Lower leg skin (tissue), 4 donors: ENCODE measurements around the gene WDR1. TPM values are rescaled to one million over a fixed set of nuclear protein-coding genes. Genes with fewer than 3 reads are reported as not detected.
A peak's percentile ranks its signal among the peaks of the same experiment; 100 is the strongest.

ENCODE experiments used
- DNase-seq, 2 donors: peaks; one replicate each; pipeline ENCODE4 v3.0.0-alpha.2; 2019; ENCODE audit warnings: low spot score in 2 of 2
- H3K4me3 ChIP-seq: fragments of 200-600 bp; sonication (generic); 2 replicates; pipeline ENCODE4 v1.5.1; 2017; ENCODE audit warnings: mild to moderate bottlenecking, low read depth; ENCODE audit not compliant: poor library complexity, severe bottlenecking
- CTCF ChIP-seq, 3 donors: fragments of 450-650 bp; IDR thresholded peaks; one replicate each; pipeline ENCODE4 v1.5.1; 2016; ENCODE audit warnings: antibody characterized with exemption in 3 of 3, mild to moderate bottlenecking in 3 of 3, moderate library complexity in 2 of 3
- POLR2A ChIP-seq, 2 donors: fragments of 450-650 bp; IDR thresholded peaks; one replicate each; pipeline ENCODE4 v1.6.1; 2016 to 2017; ENCODE audit warnings: antibody characterized with exemption in 2 of 2, mild to moderate bottlenecking in 1 of 2, moderate library complexity in 1 of 2
- WGBS, 2 donors: methylation state at CpG; one replicate each; pipeline ENCODE4 v1.1.5; 2018; 5-methylcytosine and 5-hydroxymethylcytosine counted together
- intact Hi-C: fragments of 100-400 bp; cut with DNase I; formaldehyde crosslinking; loops from one replicate; pipeline ENCODE4 v1.15.0; 2023; ENCODE audit warnings: low total_unique reads
- microRNA-seq, 2 donors: library from miRNA; unstranded; fragments of <30 nt; microRNA quantifications; one replicate each; pipeline ENCODE4, GENCODE V29; 2016; ENCODE audit warnings: borderline replicate concordance in 2 of 2, borderline number of aligned reads in 1 of 2
- total RNA-seq, 4 donors: library from RNA; depleted of rRNA; stranded (reverse); fragments of >200 nt; gene quantifications; one replicate each; pipeline ENCODE4 v1.1.0, GENCODE V29; 2016

WDR1 gene
- total RNA-seq, 4 donors from 2014 or later = 83.2 to 163 (median 144) TPM

- intact Hi-C loops = no loop called here
- H3K4me3 ChIP-seq = no peak overlapping the region
- DNase-seq = peak in 1 of 2 donors; percentile 46
- TF ChIP-seq POLR2A (IDR thresholded peaks at IDR 0.05) (no peak), CTCF (IDR thresholded peaks at IDR 0.05) (no peak)
- 56 to 57% methylated on average over 4 of the region's 4 CpGs for WGBS, 2 donors
Observed at GRCh38 chr4:10028910-10029309, 87.7 kb downstream of the WDR1 start.

GRCh38 chr4:10026485-10026884, 90.1 kb downstream of the WDR1 start:
- H3K4me3 ChIP-seq = no peak overlapping the region
- peak in 1 of 2 donors; percentile 52 for DNase-seq
- TF ChIP-seq POLR2A (IDR thresholded peaks at IDR 0.05) (no peak), CTCF (IDR thresholded peaks at IDR 0.05) (no peak)
- intact Hi-C loops = no loop called here
- whole genome bisulfite sequencing, 2 donors = 72 to 73% methylated on average over 9 of the region's 9 CpGs

GRCh38 chr4:10025230-10025806, 91.3 kb downstream of the WDR1 start:
- 85 to 91% methylated on average over 3 of the region's 3 CpGs for WGBS, 2 donors
- peak in 1 of 2 donors; percentile 5 for DNase-seq
- intact Hi-C loops = no loop called here
- TF ChIP-seq CTCF (IDR thresholded peaks at IDR 0.05) (no peak), POLR2A (IDR thresholded peaks at IDR 0.05) (no peak)
- H3K4me3 ChIP-seq = no peak overlapping the region

Small RNA genes lying within 50 kb of the gene (microRNA-seq; reads per million reads assigned to microRNA genes)
- 0 to 1.4 reads per million in 2 donors for gene MIR3138

Other genes with a start within 250 kb of the WDR1 start
- gene SLC2A9, start 95.3 kb downstream of the WDR1 start, total RNA-seq = 10 to 100 TPM in 1 of 4 donors, 1 to 10 TPM in 2, under 1 TPM in 1; 0.46 to 10.1 (median 3.1) TPM